GM12878 (cell line): Measurements from ENCODE around the gene SMTNL2. TPM values are rescaled to one million over a fixed set of nuclear protein-coding genes. Genes with fewer than 3 reads are reported as not detected.

Experiments used
- ATAC-seq: fragments of 200-7000 bp; cut with Tn5 transposase; 3 replicates; pipeline ENCODE4 v1.9.1; 2020; ENCODE audit warnings: mild to moderate bottlenecking, moderate library complexity
- BruUV-seq: library from RNA; stranded (reverse); fragments of 400-500 nt; replicated peaks from 2 replicates; lab custom pipeline; 2021; lab: Mats Ljungman, UMichigan
- CTCF ChIA-PET: fragments of 300-600 bp; sonication (Branson Sonifier 250); formaldehyde crosslinking; extraction: SDS; loops from one replicate; lab custom pipeline; 2021; ENCODE audit warnings: inconsistent platforms; lab: Yijun Ruan, JAX
- POLR2A ChIA-PET: fragments of 350-600 bp; formaldehyde crosslinking; extraction: SDS; loops from one replicate; lab custom pipeline; 2021; ENCODE audit warnings: inconsistent platforms; lab: Charles Lee
- RAD21 ChIA-PET: fragments of 300-600 bp; sonication (Branson Sonifier 250); formaldehyde crosslinking; loops from one replicate; lab custom pipeline; 2023; ENCODE audit warnings: antibody characterized with exemption; ENCODE audit not compliant: unreplicated experiment; lab: Charles Lee
- SMC1A ChIA-PET: fragments of 300-600 bp; sonication (Branson Sonifier 250); formaldehyde crosslinking; loops from one replicate; lab custom pipeline; 2023; ENCODE audit not compliant: unreplicated experiment, uncharacterized antibody; lab: Charles Lee
- DNase-seq: peaks from one replicate; pipeline ENCODE4 v3.0.0-alpha.2; 2011; ENCODE audit warnings: low read depth, low spot score
- FAIRE-seq: peaks from 3 replicates; lab custom pipeline; 2011; peaks lifted over from hg19 to GRCh38; lab: Jason Lieb, UNC
- H2AFZ ChIP-seq: 2 replicates; pipeline ENCODE4 v1.6.0; 2011; ENCODE audit warnings: low read depth, low read length, control low read depth; ENCODE audit not compliant: control insufficient read depth
- H3K27ac ChIP-seq: 2 replicates; pipeline ENCODE4 v1.5.1; 2011; ENCODE audit warnings: control low read depth; ENCODE audit not compliant: control insufficient read depth, insufficient read depth
- H3K27me3 ChIP-seq, 2 experiments: replicated peaks in 1 of 2; 2 replicates each; pipeline versions ENCODE4 v1.6.0 to v1.6.1; 2011; ENCODE audit warnings: low read length in 1 of 2; ENCODE audit not compliant: control insufficient read depth in 2 of 2, insufficient read depth in 2 of 2
- H3K36me3 ChIP-seq, 2 experiments: 2 replicates each; pipeline ENCODE4 v1.5.1; 2011; ENCODE audit warnings: low read length in 1 of 2; ENCODE audit not compliant: control insufficient read depth in 2 of 2, insufficient read depth in 2 of 2
- H3K4me1 ChIP-seq: 2 replicates; pipeline ENCODE4 v1.6.1; 2011; ENCODE audit warnings: mild to moderate bottlenecking, low read length, moderate library complexity, mixed read lengths; ENCODE audit not compliant: control insufficient read depth, insufficient read depth
- H3K4me2 ChIP-seq: 2 replicates; pipeline ENCODE4 v1.6.0; 2011; ENCODE audit warnings: control low read depth; ENCODE audit not compliant: control insufficient read depth, insufficient read depth
- H3K4me3 ChIP-seq: fragments of 200-600 bp; sonication (generic); 2 replicates; pipeline ENCODE4 v1.5.1; 2016
- H3K79me2 ChIP-seq: 2 replicates; pipeline ENCODE4 v1.6.0; 2011; ENCODE audit warnings: low read length; ENCODE audit not compliant: control insufficient read depth, insufficient read depth
- H3K9ac ChIP-seq: 2 replicates; pipeline ENCODE4 v1.8.0; 2011; ENCODE audit warnings: low read length, control low read depth, mixed read lengths; ENCODE audit not compliant: control insufficient read depth, insufficient read depth
- H3K9me3 ChIP-seq: replicated peaks from 3 replicates; pipeline ENCODE4 v1.5.1; 2011; ENCODE audit warnings: mild to moderate bottlenecking, low read length; ENCODE audit not compliant: control insufficient read depth, insufficient read depth
- H4K20me1 ChIP-seq: 2 replicates; pipeline ENCODE4 v1.6.0; 2011; ENCODE audit not compliant: control insufficient read depth, insufficient read depth
- ELK1 ChIP-seq: IDR thresholded peaks from 2 replicates; pipeline ENCODE4 v1.6.1; 2012; ENCODE audit warnings: low read depth, low read length, improper control_type of control experiment
- NFXL1 ChIP-seq: fragments of 450-650 bp; IDR thresholded peaks from 2 replicates; pipeline ENCODE4 v1.6.1; 2017; ENCODE audit warnings: antibody characterized with exemption, mild to moderate bottlenecking, borderline replicate concordance
- PRDM15 ChIP-seq: fragments of 450-650 bp; formaldehyde crosslinking; IDR thresholded peaks from 2 replicates; pipeline ENCODE4 v1.4.0; 2020; ENCODE audit warnings: mild to moderate bottlenecking, moderate library complexity
- RUNX3 ChIP-seq: IDR thresholded peaks from 2 replicates; pipeline ENCODE4 v1.6.1; 2012; ENCODE audit warnings: low read length, inconsistent platforms
- ZBED1 ChIP-seq: IDR thresholded peaks from 2 replicates; pipeline ENCODE4 v1.6.1; 2016; ENCODE audit warnings: borderline replicate concordance
- ZBTB33 ChIP-seq: fragments of 450-650 bp; IDR thresholded peaks from 2 replicates; pipeline ENCODE4 v1.6.1; 2017; ENCODE audit warnings: mild to moderate bottlenecking
- ZNF687 ChIP-seq: fragments of 450-650 bp; IDR thresholded peaks from 2 replicates; pipeline ENCODE4 v1.6.1; 2017; ENCODE audit warnings: mild to moderate bottlenecking, moderate library complexity
- WGBS: methylation state at CpG from one replicate; pipeline ENCODE4 v1.1.6; 2016; ENCODE audit warnings: low lambda C conversion rate; ENCODE audit not compliant: insufficient replicate concordance, insufficient coverage; ENCODE audit errors: missing lambda C conversion rate; 5-methylcytosine and 5-hydroxymethylcytosine counted together
- in situ Hi-C: fragments of 300-500 bp; cut with MboI; formaldehyde crosslinking; loops from 9 replicates; pipeline ENCODE4 v1.14.3; 2018; ENCODE audit warnings: mixed read lengths
- intact Hi-C: fragments of 100-400 bp; cut with micrococcal nuclease; formaldehyde crosslinking; loops from one replicate; pipeline ENCODE4 v1.14.2; 2022; ENCODE audit not compliant: unreplicated experiment
- polyA plus RNA-seq, 11 experiments: library from polyadenylated mRNA; depleted of rRNA in 4 of 11; unstranded in 6 of 11; stranded (reverse) in 5 of 11; fragments of >200 nt; fragmentation: Nextera tagmentation in 4 of 11; fragmentation: Illumina TruSeq in 1 of 11; extraction: Ambion mirVana in 4 of 11; extraction: Trizol in 1 of 11; gene quantifications; 1 replicate in 1 of 11; 2 replicates in 10 of 11; pipeline versions ENCODE4 v1.2.1 to v1.2.3, GENCODE V29; 2011 to 2016; ENCODE audit warnings: inconsistent platforms in 2 of 11, missing spikeins in 2 of 11, low read depth in 1 of 11
- total RNA-seq, 4 experiments: library from RNA; depleted of rRNA in 3 of 4; stranded (reverse); fragments of >200 nt in 3 of 4; fragmentation: Illumina TruSeq in 1 of 4; extraction: Trizol in 1 of 4; gene quantifications; 2 replicates each; pipeline versions ENCODE4 v1.2.1 to v1.2.3, GENCODE V29; 2013 to 2021

The SMTNL2 gene
- total and polyA plus RNA-seq, 10 of the 15 experiments (the other 5 are each of a cell fraction or from before 2014, with no cell fraction given): not detected

- ChIA-PET RAD21 (interaction anchor here (1.0 to 1.2 kb wide), 5 partner anchors 10 to 136 kb away, joined by 3 to 4 read pairs (median 3); partner anchors contain the start of gene MYBBP1A), CTCF (interaction anchor here (0.6 to 6.3 kb wide), 22 partner anchors 8 to 652 kb away, joined by 3 to 135 read pairs (median 4); partner anchors contain the start of gene MYBBP1A), SMC1A (interaction anchor here (0.6 to 1.5 kb wide), 2 partner anchors 52 to 137 kb away, joined by 3 to 4 read pairs; no protein-coding TSS in a partner anchor), POLR2A (interaction anchor here (0.6 to 1.1 kb wide), 2 partner anchors 9 to 1824 kb away, joined by 3 to 4 read pairs; no protein-coding TSS in a partner anchor)
- Histone ChIP-seq H3K4me1 (peaks cover 32% of the 10 kb centered on the region), H3K9ac (no peak overlapping the region), H4K20me1 (no peaks in the 10 kb centered on the region), H3K9me3 (no peaks in the 10 kb centered on the region; the same call in 1 of the 3 replicates), H3K4me2 (peak overlapping the region; percentile 46; the same call in 1 of the 2 replicates), H3K79me2 (no peaks in the 10 kb centered on the region), H3K27ac (no peak overlapping the region), H3K36me3 (no peaks in the 10 kb centered on the region), H3K4me3 (no peak overlapping the region), H2AFZ (peak overlapping the region; percentile 86), H3K27me3 (no peaks in the 10 kb centered on the region)
- no TSS peak for BruUV-seq
- ATAC-seq (peak; percentile 78), FAIRE-seq (peak; percentile 68), DNase-seq (no peak)
- 25% methylated on average over 16 of the region's 16 CpGs for WGBS
- intact Hi-C loops (loop anchor here (1.0 to 10.0 kb wide), 3 partner anchors 61 to 323 kb away; no protein-coding TSS in a partner anchor), in situ Hi-C loops (loop anchor here (5.0 kb wide), 1 partner anchor 57 kb away; no protein-coding TSS in a partner anchor)
- TF ChIP-seq RUNX3: no peak
- TF ChIP-seq ZBED1: no peak
- no peak for TF ChIP-seq ELK1
- no peak for TF ChIP-seq ZNF687
- no peak for TF ChIP-seq ZBTB33
- no peak for TF ChIP-seq PRDM15 (CRISPR knock-in tag)
- no peak for TF ChIP-seq NFXL1
These were observed 18.9 kb upstream of the SMTNL2 start for GRCh38 chr17:4565209-4566141.
